Thyroid gland (tissue), 4 donors: ENCODE measurements around the gene PTPRG.

Source experiments
- POLR2A ChIP-seq, 2 donors: fragments of 450-650 bp; IDR thresholded peaks; one replicate each; pipeline ENCODE4 v1.6.1; 2017; ENCODE audit warnings: antibody characterized with exemption in 2 of 2, mild to moderate bottlenecking in 2 of 2, moderate library complexity in 1 of 2
- TF ChIP-seq, protein P1 (sequence below), 6 experiments: fragments of 200-600 bp in 3 of 6; fragments of 450-650 bp in 3 of 6; sonication (generic) in 3 of 6; IDR thresholded peaks; one replicate each; pipeline ENCODE4 v1.5.1; 2016 to 2019; ENCODE audit warnings: antibody characterized with exemption in 6 of 6, mild to moderate bottlenecking in 2 of 6, inconsistent platforms in 1 of 6, moderate library complexity in 1 of 6

GRCh38 chr3:61583890-61584875 is 22.8 kb downstream of the PTPRG start:
- TF ChIP-seq, protein P1, sequence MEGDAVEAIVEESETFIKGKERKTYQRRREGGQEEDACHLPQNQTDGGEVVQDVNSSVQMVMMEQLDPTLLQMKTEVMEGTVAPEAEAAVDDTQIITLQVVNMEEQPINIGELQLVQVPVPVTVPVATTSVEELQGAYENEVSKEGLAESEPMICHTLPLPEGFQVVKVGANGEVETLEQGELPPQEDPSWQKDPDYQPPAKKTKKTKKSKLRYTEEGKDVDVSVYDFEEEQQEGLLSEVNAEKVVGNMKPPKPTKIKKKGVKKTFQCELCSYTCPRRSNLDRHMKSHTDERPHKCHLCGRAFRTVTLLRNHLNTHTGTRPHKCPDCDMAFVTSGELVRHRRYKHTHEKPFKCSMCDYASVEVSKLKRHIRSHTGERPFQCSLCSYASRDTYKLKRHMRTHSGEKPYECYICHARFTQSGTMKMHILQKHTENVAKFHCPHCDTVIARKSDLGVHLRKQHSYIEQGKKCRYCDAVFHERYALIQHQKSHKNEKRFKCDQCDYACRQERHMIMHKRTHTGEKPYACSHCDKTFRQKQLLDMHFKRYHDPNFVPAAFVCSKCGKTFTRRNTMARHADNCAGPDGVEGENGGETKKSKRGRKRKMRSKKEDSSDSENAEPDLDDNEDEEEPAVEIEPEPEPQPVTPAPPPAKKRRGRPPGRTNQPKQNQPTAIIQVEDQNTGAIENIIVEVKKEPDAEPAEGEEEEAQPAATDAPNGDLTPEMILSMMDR (IDR thresholded peaks at IDR 0.05), result no peak
- no peak for TF ChIP-seq POLR2A (IDR thresholded peaks at IDR 0.05)
